GM21529 (cell line): ENCODE results near the gene STK11.

Experiments used
- ATAC-seq: cut with Tn5 transposase; IDR thresholded peaks from one replicate; pipeline ENCODE4 v1.9.1; 2021; ENCODE audit not compliant: unreplicated experiment

Gene STK11

GRCh38 chr19:1271528-1272422 is 66.2 kb downstream of the STK11 start:
- no peak for ATAC-seq

DNA sequence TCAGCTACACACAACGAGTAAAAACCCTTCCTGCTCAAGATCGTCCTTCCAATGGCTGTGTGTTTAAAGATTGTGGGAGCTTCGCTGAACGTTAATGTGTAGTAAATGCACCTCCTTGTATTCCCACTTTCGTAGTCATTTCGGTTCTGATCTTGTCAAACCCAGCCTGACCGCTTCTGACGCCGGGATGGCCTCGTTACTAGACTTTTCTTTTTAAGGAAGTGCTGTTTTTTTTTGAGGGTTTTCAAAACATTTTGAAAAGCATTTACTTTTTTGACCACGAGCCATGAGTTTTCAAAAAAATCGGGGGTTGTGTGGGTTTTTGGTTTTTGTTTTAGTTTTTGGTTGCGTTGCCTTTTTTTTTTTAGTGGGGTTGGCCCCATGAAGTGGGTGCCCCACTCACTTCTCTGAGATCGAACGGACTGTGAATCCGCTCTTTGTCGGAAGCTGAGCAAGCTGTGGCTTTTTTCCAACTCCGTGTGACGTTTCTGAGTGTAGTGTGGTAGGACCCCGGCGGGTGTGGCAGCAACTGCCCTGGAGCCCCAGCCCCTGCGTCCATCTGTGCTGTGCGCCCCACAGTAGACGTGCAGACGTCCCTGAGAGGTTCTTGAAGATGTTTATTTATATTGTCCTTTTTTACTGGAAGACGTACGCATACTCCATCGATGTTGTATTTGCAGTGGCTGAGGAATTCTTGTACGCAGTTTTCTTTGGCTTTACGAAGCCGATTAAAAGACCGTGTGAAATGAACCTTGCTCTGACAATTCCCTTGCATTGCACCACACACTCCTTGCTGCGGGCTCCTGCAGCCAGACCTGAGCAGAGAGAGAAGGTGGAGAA is 67.1 kb downstream of the STK11 start:
- ATAC-seq = no peak

DNA sequence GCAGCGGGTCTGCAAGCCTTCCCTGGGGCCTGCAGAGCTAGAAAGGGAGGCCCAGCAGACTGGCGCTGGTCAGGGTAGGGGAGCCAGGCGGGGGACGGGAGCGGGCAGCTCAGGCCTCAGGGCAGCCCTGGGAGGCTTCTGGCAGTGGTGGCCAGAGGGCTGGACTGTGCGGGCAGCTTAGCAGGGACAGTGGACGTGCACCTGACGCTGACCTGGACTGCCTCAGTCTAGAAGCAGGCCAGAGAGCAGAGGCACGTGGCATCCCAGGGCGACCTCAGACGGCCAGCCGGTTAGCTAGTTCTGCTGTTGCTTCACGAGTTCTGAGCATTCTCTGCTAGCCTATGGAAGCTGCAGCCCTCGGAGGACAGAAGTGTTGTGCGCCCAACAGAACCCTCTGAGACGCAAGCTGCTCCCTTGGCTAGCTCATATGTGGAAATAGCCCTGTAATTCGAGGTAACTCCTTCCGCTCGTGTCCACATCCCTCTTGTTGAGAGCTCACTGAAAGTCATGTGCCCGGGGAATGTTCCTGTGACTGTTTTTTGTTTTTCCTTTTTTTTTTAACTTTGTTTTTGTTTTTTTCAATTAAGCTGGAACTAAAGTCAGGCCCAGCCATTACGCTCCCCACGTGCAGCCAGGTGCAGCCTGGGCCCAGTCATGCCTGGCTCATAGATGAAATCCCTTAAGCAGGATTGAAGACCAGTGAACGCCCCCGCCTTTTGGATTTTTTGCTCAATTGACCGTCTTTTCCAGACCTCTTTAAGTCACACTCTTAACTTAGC is 67.9 kb downstream of the STK11 start:
- no peak for ATAC-seq

- ATAC-seq = no peak
Observed at GRCh38 chr19:1274081-1274851, 68.7 kb downstream of the STK11 start.

DNA sequence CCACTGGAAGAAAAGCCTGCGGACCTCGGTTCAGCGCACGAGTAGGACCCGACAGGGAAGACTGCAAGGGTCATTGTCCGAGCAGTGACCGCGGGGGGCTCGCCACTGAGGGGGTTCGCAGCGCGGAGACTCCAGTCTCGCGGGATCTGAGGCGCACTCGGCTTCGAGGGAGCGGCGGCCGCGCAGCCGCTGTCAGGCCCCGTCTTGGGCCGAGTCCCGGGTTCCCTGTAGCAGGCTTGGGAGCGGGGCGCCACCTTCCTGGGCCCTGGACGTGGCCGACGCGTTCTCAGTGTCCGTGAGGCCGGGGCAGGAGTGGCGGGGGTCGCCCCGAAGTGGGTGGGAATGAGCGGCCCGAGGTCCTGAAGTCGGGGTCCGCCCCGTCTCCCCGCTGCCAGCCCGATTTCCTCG is 69.3 kb downstream of the STK11 start:
- ATAC-seq = no peak

DNA sequence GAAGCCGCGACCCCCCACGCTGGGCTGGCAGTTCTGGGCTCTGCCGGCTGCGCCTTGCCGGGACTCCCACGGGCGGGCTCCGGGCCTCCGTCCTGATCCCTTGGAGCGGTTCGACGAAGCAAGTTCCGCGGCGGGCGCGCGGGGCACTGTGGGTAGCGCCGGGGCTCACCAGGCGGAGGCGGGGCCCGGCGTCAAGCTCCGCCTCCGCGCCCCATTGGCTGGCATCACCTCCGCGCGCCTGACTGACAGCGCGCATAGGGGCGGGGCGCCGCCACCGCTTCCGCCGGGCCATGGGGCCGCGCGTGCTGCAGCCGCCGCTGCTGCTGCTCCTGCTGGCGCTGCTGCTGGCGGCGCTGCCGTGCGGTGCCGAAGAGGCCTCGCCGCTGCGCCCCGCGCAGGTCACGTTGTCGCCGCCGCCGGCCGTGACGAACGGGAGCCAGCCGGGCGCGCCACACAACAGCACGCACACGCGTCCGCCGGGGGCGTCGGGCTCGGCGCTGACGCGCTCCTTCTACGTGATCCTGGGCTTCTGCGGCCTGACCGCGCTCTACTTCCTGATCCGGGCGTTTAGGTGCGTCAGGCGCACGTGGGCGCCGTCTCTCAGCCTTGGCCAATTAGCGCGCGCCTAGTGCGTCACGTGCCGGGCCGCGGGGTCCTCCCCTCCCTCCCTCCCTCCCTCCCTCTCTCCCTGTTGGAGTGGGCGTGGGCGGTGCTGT is 69.8 kb downstream of the STK11 start, which contains the start of gene FAM174C:
TSS of gene FAM174C (plus strand) at position 271 of the 716 bp plus-strand sequence. CDS start at position 291, 20 bp downstream.
- peak; percentile 64 for ATAC-seq

DNA sequence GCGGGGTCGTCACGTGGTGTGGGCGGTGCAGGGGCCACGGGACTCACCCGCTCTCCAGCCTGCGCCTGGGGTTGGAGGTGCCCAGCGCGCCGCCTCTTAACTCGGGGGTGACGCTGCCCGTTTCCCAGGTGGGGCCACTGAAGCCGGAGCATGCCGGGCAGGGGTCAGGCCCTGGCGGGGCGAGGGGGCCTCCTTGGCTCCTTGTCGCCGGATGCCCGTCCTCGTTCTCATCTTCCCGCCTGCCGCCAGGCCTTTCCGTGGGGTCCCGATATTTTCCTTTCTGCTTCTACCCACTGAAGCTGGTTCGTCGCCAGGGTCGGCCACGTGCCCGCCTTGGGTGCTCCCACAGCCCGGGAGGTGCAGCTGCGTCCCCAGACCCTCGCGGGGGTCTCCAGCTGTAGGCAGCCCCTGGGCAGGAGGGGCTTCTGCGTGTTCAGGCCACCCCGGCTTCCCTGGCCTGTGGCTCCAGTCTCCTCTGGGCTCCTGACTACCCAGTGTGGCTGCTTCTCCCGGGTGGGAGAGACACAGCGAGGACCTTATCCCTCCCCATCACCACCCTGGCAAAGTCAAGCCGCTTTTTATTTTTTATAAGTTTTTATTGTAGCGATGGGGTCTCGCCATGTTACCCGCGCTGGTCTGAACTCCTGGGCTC is 70.5 kb downstream of the STK11 start:
- ATAC-seq = no peak

- no peak for ATAC-seq
Observed at GRCh38 chr19:1276628-1277022, 71.0 kb downstream of the STK11 start.

DNA sequence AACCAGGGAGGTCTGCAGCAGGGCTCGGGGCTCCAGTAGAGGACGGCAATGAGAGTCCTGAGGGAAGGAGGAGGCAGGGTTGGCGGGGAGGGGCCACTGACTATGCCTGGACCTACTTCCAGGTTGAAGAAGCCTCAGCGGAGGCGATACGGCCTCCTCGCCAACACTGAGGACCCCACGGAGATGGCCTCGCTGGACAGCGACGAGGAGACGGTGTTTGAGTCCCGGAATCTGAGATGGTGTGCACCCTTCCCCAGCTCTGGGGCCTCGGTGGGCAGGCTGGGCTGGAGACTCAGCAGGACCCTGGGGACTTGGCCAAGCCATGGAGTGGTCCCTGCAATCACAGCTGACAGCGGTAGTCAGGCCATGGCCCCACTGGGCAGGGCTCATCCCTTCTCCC is 71.5 kb downstream of the STK11 start:
- ATAC-seq = no peak
